Parathyroid adenoma (tissue), 2 donors: ENCODE results near the gene ICE1.
"Not testable (repeated sequence)": the region's sequence is repeated elsewhere in the genome, so short reads cannot be mapped to it uniquely, and the experiment has no call there.

Experiments used
- H2AFZ ChIP-seq: fragments of 300-600 bp; sonication (generic); one replicate; pipeline ENCODE4 v1.7.0; 2017; ENCODE audit warnings: antibody characterized with exemption, mild to moderate bottlenecking
- H3K27ac ChIP-seq: fragments of 300-600 bp; sonication (generic); one replicate; pipeline ENCODE4 v1.7.0; 2017
- H3K27me3 ChIP-seq: fragments of 300-600 bp; sonication (generic); one replicate; pipeline ENCODE4 v1.7.0; 2017; ENCODE audit warnings: low read length; ENCODE audit not compliant: control insufficient read depth, insufficient read depth
- H3K36me3 ChIP-seq: fragments of 300-600 bp; sonication (generic); one replicate; pipeline ENCODE4 v1.7.0; 2017; ENCODE audit warnings: low read length; ENCODE audit not compliant: control insufficient read depth, insufficient read depth
- H3K4me1 ChIP-seq: fragments of 300-600 bp; sonication (generic); one replicate; pipeline ENCODE4 v1.7.0; 2017; ENCODE audit warnings: control low read depth
- H3K4me2 ChIP-seq: fragments of 300-600 bp; sonication (generic); one replicate; pipeline ENCODE4 v1.7.0; 2017; ENCODE audit warnings: low read length
- H3K4me3 ChIP-seq: fragments of 300-600 bp; sonication (generic); one replicate; pipeline ENCODE4 v1.7.0; 2017; ENCODE audit warnings: low read depth, low read length
- H3K79me2 ChIP-seq: fragments of 300-600 bp; sonication (generic); one replicate; pipeline ENCODE4 v1.7.0; 2017; ENCODE audit warnings: control low read depth
- H3K9ac ChIP-seq: fragments of 300-600 bp; sonication (generic); one replicate; pipeline ENCODE4 v1.7.0; 2017; ENCODE audit warnings: mild to moderate bottlenecking
- H3K9me3 ChIP-seq: fragments of 300-600 bp; sonication (generic); one replicate; pipeline ENCODE4 v1.7.0; 2017; ENCODE audit warnings: low read length; ENCODE audit not compliant: control insufficient read depth
- CTCF ChIP-seq: fragments of 300-600 bp; sonication (generic); IDR thresholded peaks from one replicate; pipeline ENCODE4 v1.7.0; 2017; ENCODE audit warnings: antibody characterized with exemption, mild to moderate bottlenecking
- donor health status: primary hyperparathyroidism.

Gene ICE1

GRCh38 chr5:5404381-5404780, 18.1 kb upstream of the ICE1 start:
- no peak overlapping the region for H3K4me2 ChIP-seq
- no peak for TF ChIP-seq CTCF
- H3K4me3 ChIP-seq: no peak overlapping the region
- H3K27ac ChIP-seq: no peak overlapping the region
- no peak overlapping the region for H3K9ac ChIP-seq
- H3K79me2 ChIP-seq: no peaks in the 10 kb centered on the region
- no peaks in the 10 kb centered on the region for H3K4me1 ChIP-seq
- H2AFZ ChIP-seq: no peak overlapping the region
- H3K27me3 ChIP-seq: no peaks in the 10 kb centered on the region
- no peaks in the 10 kb centered on the region for H3K36me3 ChIP-seq
- no peaks in the 10 kb centered on the region for H3K9me3 ChIP-seq

DNA sequence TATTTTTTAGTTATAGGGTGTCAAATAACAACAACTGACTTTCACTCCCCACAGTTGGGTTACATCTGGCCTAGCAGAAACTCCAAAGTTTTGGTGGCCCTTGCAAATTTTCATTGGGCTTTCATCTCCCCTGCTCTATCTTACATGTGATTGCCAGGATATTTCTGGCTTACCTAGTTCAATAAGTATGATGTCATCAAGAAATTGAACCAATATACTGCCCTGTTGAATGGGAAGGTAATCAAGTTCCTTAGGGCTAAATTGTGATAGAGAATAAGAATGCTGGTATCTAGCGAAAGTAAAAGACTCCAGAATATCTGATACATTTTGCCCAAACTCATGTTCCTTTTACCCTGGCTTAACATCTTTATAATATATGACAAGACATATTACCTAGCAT, 17.0 kb upstream of the ICE1 start:
- H3K4me1 ChIP-seq: no peaks in the 10 kb centered on the region
- H3K79me2 ChIP-seq: no peaks in the 10 kb centered on the region
- no peak for TF ChIP-seq CTCF
- no peak overlapping the region for H3K9ac ChIP-seq
- no peak overlapping the region for H3K4me3 ChIP-seq
- H3K27me3 ChIP-seq: no peaks in the 10 kb centered on the region
- H2AFZ ChIP-seq: no peak overlapping the region
- no peaks in the 10 kb centered on the region for H3K9me3 ChIP-seq
- no peaks in the 10 kb centered on the region for H3K36me3 ChIP-seq
- H3K4me2 ChIP-seq: no peak overlapping the region
- H3K27ac ChIP-seq: no peak overlapping the region

GRCh38 chr5:5407924-5408323, 14.6 kb upstream of the ICE1 start:
- H3K79me2 ChIP-seq: no peaks in the 10 kb centered on the region
- H3K27ac ChIP-seq: no peak overlapping the region
- no peak overlapping the region for H3K4me2 ChIP-seq
- H3K9me3 ChIP-seq: no peaks in the 10 kb centered on the region
- H3K9ac ChIP-seq: no peak overlapping the region
- H3K27me3 ChIP-seq: no peaks in the 10 kb centered on the region
- H3K36me3 ChIP-seq: no peaks in the 10 kb centered on the region
- TF ChIP-seq CTCF: no peak
- H3K4me3 ChIP-seq: no peak overlapping the region
- no peak overlapping the region for H2AFZ ChIP-seq
- H3K4me1 ChIP-seq: no peaks in the 10 kb centered on the region

DNA sequence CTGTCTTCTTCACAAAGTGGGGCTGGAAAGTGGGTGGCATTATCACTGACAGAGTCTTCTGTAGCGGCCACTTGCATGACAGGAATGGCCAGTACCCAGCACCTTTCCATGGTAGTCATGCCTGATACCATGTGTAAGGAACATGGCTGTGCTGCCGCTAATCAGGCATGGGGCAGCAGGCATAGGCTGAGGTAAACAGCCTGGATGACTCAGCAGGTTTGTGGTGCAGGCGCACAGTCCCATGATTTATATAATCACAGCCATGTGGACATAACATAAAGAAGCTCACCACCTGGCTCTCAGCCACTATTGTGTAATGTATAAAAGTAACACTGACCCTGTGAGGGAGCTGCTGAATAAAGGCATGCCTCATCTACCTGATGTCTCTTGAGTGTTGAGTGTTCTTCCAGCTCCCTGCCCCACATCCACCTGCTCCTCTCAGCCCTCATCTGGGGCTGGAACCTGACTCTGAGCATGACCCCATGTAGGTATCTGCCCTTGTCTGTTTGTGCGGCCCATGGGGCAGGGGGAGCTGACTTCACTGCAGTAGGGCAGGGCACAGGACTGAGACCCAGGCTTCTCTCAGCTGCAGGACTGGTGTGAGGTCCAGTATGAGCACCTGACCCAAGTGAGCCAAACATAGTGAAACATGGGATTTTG, 13.2 kb upstream of the ICE1 start:
- Histone ChIP-seq H3K36me3 (no peaks in the 10 kb centered on the region), H2AFZ (no peak overlapping the region), H3K27ac (no peak overlapping the region), H3K79me2 (no peaks in the 10 kb centered on the region), H3K9me3 (no peaks in the 10 kb centered on the region), H3K9ac (no peak overlapping the region), H3K4me2 (no peak overlapping the region), H3K4me1 (no peaks in the 10 kb centered on the region), H3K4me3 (no peak overlapping the region), H3K27me3 (no peaks in the 10 kb centered on the region)
- TF ChIP-seq CTCF: no peak

DNA sequence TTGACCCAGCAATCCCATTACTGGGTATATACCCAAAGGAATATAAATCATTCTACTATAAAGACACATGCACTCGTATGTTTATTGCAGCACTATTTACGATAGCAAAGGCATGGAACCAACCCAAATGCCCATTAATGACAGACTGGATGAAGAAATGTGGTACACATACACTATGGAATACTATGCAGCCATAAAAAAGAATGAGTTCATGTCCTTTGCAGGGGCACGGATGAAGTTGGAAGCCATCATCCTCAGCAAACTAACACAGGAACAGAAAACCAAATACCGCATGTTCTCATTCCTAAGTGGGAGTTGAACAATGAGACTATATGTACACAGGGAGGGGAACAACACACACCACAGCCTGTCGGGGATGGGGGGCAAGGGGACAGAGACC, 8.6 kb upstream of the ICE1 start:
- H3K4me1 ChIP-seq, H3K4me2 ChIP-seq, H3K36me3 ChIP-seq, H3K27ac ChIP-seq, H3K9me3 ChIP-seq, H3K27me3 ChIP-seq, H3K4me3 ChIP-seq, H2AFZ ChIP-seq, H3K9ac ChIP-seq, H3K79me2 ChIP-seq: not testable (repeated sequence)
